Middle frontal gyrus (tissue), 1 donor: ENCODE data around the gene AMPH.

Experiments
- DNase-seq: peaks from one replicate; pipeline ENCODE4 v3.0.0-alpha.2; 2015; ENCODE audit warnings: low spot score; ENCODE audit errors: extremely low spot score

Gene AMPH

DNA sequence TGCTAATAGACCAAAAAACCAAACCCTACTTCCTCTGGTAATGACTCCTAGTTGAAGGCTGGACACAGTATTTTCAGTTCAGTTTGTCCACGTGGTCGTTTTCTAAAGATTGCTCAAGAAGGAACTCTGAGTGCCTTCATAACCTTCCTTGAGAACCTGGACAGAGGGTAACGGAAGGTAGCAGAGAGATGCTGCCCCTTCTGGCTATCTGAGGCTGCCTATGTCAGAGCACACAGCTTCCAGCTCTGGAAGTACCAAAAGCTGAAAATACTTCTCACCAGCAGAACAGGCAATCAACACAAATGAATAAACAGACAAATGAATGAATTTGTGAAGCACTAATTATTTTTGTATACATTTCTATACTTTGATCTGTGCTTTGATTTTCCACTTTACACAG lies 85.2 kb downstream of the AMPH start:
- DNase-seq, result no peak

DNA sequence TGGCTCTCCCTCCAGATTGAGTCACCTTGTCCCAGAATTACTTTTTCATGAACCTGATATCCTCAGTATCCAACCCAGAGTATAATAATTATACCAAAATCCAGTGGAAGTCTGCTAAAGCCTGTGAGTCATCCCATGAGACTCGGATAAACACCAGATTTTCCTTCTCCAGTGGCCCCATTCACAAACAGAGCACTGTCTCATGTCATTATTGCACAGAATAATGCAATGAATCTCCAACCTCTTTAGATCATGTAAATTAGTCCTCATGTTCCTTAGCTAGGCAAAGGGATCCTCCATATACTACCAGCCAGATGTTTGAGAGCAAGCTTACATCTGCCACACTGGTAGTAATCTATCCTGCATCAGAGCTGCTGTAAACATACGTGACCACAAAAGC lies 89.0 kb downstream of the AMPH start:
- DNase-seq, result no peak

DNA sequence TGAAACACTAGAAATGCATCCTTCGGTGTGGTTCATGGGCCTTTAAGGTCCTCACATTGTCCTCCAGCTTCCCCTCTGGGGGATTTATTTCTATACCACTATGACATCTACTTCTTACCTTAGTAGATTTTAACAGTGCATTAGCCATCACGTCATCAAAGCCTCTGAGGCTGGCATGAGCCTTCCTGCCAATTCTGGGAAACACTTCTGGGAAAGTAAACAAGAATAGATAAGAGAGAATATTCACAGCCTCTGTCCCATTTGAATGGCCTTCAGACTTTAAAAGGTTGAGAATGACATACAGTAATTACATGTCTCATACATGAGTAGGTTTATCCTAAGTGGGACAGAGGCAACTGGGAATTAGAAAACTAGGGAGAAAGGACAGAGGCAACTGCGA lies 89.7 kb downstream of the AMPH start:
- DNase-seq, result no peak

- no peak for DNase-seq
These were observed 91.6 kb downstream of the AMPH start for GRCh38 chr7:38539477-38540081.

- DNase-seq, result peak; percentile 35
These were observed 96.1 kb downstream of the AMPH start for GRCh38 chr7:38535073-38535472.

GRCh38 chr7:38525857-38526256 lies 105.3 kb downstream of the AMPH start:
- no peak for DNase-seq

DNA sequence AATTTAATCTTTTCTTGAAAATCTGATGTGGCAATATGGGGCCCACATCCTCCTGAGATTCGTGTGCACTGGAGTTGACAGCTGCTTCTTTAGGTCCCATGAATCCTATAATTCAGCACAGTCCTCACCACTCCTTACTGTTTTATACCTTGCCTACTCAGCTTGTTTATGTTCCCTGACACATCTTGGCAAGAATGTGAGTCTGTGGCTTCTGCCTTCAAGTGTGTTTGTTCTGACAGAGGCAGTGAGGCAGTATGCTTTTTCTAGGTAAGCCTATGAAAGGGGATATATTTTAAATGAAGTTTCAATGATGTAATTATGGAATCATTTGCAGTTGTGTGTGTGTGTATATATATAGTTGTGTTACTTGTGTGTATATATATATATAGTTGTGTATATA lies 106.4 kb downstream of the AMPH start:
- DNase-seq, result no peak

DNA sequence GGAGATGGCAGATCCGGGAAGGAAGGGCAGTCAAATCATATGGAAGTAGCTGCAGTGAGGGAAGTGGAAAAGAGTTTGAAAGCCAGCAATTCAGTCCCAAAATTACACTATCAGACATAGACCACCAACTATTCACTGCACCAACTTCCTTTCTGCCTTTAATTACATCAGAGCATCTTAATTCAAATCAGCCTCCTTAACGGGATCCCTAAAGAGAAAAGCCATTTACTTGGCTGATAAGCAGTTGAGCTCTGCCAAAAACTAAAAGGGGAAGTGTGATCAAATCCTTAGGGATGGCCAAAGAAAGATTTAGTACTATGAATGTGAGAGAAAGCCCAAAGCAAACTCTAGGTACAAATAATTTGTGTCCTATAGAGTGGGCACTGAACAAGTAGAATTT lies 110.4 kb downstream of the AMPH start:
- DNase-seq, result no peak

DNA sequence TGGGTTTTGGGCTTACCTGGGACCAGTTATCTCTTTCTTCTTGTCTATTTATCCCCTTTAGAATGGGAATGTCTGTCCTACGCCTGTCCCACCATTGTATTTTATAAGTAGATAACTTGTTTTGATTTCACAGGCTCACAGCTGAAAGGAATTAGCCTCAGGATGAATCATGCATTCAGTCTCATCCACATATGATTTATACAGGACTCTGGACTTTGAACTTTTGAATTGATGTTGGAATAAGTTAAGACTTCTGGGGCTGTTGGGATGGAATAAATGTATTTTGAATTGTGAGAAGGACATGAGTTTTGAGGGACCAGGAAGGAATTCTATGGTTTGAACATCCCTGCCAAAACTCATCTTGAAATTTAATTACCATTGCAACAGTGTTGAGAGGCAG lies 112.6 kb downstream of the AMPH start:
- DNase-seq, result no peak

GRCh38 chr7:38512704-38513103 lies 118.5 kb downstream of the AMPH start:
- DNase-seq, result no peak

DNA sequence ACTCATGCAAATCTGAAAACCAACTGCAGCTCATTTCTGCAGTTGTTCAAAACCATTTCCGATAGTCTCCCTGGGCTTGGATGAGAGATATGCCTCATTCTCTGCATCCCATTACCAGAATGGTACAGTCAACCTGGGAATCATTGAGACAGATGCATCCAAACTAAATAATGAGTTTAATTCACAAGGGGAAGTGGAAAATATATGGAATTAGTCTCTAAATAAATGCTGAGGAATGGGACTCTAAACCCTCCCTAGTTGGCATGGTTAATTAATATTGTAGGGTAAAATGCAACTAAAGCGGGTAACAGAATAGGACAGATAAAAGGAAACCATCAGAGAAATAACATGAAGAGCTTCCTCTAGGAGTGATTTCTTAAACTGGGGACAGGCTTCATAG lies 118.9 kb downstream of the AMPH start:
- no peak for DNase-seq

- DNase-seq, result no peak
These were observed 123.8 kb downstream of the AMPH start for GRCh38 chr7:38507384-38507783.

DNA sequence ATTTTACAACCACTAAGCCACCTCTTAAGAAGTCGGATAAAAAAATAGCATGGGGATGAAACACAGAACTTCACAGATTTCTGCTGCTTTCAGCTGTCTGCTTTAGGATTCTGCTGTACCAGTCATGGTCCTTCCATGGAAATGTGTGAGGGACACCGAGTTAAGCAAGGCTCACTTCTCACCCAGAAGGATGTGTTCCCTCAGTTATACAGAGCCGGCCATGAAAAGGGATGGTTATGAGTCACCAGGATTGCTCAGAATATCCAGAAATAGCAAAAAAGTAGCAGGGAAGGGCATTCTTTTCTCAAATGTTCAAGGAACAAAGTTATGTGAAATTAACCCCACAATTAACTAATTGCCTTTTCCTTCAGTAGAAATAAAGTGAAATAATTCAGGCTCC lies 124.4 kb downstream of the AMPH start:
- no peak for DNase-seq

DNA sequence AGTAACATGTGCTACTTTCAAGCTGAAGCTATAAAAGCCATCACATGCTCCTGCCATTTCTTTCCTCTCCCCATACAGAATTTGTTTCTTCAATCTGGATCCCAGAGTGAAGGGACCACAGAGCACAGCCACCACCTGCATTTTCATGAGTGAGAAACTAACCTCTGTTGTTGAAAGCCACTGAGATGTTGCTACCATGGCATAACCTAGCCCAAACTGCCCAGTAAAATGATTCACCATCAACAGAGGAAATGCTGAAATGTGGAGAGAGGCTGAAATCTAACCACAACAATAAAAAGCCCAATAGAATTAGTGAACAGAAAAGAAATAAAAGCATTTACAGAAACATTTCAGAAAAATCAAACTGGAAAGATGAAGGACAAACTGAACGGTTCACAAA lies 125.2 kb downstream of the AMPH start:
- no peak for DNase-seq

DNA sequence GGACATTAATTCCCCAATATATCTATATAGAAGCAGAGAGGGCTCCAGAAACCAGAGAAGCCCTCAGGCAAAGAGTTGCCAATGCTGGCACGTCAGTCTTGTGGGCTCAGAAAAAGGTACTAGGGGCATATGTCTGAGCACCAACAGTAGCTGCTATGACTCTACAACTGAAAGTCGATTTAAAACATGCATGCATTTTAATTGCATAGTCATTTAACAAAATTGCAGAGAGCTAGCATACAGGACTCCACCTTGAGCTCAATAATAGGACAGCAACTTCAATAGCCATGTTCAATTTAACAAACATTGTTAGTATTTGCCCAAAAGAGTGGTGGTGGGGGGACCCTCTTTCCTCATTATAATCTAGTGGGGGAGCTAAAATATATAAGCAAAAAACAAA lies 126.5 kb downstream of the AMPH start:
- no peak for DNase-seq

DNA sequence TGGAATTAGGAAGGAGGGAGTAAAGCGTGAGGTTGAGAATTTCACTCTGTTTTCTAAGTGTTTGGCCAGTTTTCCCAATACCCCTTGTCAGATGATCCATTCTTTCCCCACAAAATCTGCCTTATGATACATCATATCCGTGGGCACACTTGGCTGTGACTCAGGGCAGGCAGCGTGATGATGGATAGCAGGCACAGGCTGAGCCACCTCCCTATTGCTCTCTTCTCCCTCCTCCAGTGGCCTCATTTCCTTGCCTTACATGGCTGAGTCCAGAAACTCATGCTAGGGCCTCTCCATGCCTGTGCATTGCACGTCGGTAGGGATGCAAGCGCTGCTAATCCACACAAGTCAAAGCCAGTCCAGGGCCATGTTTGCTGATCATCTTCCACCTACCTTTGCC lies 128.3 kb downstream of the AMPH start:
- DNase-seq, result no peak

GRCh38 chr7:38502289-38502688 lies 128.9 kb downstream of the AMPH start:
- DNase-seq, result no peak

DNA sequence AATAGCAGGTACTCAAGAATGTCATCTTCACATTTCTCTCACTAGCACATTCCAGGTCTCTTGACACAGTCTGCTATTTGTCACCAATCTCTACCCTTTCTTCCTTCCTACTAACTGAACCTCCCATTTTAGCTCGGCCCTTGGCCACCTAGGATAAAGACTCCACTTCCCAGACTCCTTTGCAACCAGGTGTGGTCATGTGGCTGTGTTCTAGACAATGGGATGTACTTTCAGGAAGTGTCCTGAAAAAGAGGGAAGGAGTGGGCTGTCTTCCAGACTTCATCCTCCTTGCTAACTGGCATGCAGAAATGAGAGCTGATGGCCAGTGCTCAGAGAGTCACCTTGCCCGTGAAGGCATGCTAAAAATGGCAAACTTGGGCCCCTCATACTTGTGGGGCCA lies 139.2 kb downstream of the AMPH start:
- no peak for DNase-seq

DNA sequence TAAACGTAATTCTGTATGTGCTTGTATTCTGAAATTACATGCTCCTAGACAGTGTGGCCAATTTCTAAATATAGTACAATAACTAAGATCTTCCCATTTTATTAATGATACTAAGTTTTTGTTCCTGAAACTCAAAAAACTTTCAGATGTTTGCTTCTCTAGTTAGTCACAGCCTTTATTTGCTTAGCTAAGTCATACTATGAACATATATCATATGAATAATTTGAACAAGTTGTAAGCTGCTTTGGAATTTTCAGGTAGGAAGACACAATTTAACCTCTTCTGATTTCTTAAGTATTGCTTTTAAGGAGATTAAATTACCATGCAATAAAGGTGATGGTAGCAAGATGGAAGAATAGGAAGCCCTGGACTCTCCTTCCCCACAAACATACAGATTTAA lies 148.7 kb downstream of the AMPH start:
- no peak for DNase-seq

GRCh38 chr7:38481401-38481800 lies 149.8 kb downstream of the AMPH start:
- DNase-seq, result no peak

- no peak for DNase-seq
These were observed 152.8 kb downstream of the AMPH start for GRCh38 chr7:38478404-38478803.

- DNase-seq, result no peak
These were observed 153.8 kb downstream of the AMPH start for GRCh38 chr7:38477333-38477732.

GRCh38 chr7:38476764-38477163 lies 154.4 kb downstream of the AMPH start:
- no peak for DNase-seq

GRCh38 chr7:38465956-38466355 lies 165.2 kb downstream of the AMPH start:
- DNase-seq, result no peak
